Measurements from ENCODE around the gene FAR1.

- no peak for TF ChIP-seq CTCF (IDR thresholded peaks at IDR 0.05)
- TF ChIP-seq POLR2A (IDR thresholded peaks at IDR 0.05) = no peak
- TF ChIP-seq POLR2AphosphoS5 (IDR thresholded peaks at IDR 0.05) = no peak
Measured at GRCh38 chr11:13664351-13664750, 4.1 kb upstream of the FAR1 start.

Measured in gastroesophageal sphincter (tissue), 3 donors.